H1 (cell line): ENCODE measurements around the gene TRAF1. TPM values are rescaled to one million over a fixed set of nuclear protein-coding genes. Genes with fewer than 3 reads are reported as not detected.

Experiments used
- CTCF ChIA-PET: fragments of 300-600 bp; sonication (Branson Sonifier 250); formaldehyde crosslinking; loops from one replicate; lab custom pipeline; 2021; ENCODE audit not compliant: partially characterized antibody; lab: Charles Lee
- POLR2A ChIA-PET: fragments of 300-600 bp; sonication (Branson Sonifier 250); formaldehyde crosslinking; loops from one replicate; lab custom pipeline; 2021; ENCODE audit warnings: inconsistent platforms; ENCODE audit not compliant: partially characterized antibody; lab: Charles Lee
- DNase-seq, 2 experiments: peaks; one replicate each; pipeline versions ENCODE4 v3.0.0 to v3.0.0-alpha.2; 2010 to 2022; ENCODE audit warnings: low spot score in 2 of 2, low read depth in 1 of 2, mixed read lengths in 1 of 2
- FAIRE-seq: peaks from 2 replicates; lab custom pipeline; 2011; peaks lifted over from hg19 to GRCh38; lab: Jason Lieb, UNC
- H2AFZ ChIP-seq: 2 replicates; pipeline ENCODE4 v1.8.1; 2012; ENCODE audit warnings: low read length, inconsistent platforms
- H2AK5ac ChIP-seq: 2 replicates; pipeline ENCODE4 v1.6.1; 2013; ENCODE audit warnings: low read depth, low read length
- H2BK120ac ChIP-seq: replicated peaks from 2 replicates; pipeline ENCODE3; 2013; ENCODE audit warnings: low read depth, low read length, inconsistent platforms
- H2BK12ac ChIP-seq: 2 replicates; pipeline ENCODE4 v1.6.1; 2013; ENCODE audit warnings: low read depth, low read length
- H2BK15ac ChIP-seq: 2 replicates; pipeline ENCODE4 v1.6.1; 2013; ENCODE audit warnings: low read length
- H2BK20ac ChIP-seq: 2 replicates; pipeline ENCODE4 v1.6.1; 2013; ENCODE audit warnings: low read length
- H2BK5ac ChIP-seq: 2 replicates; pipeline ENCODE4 v1.6.1; 2013; ENCODE audit warnings: low read depth, low read length
- H3K14ac ChIP-seq: 2 replicates; pipeline ENCODE4 v1.6.1; 2013; ENCODE audit warnings: inconsistent platforms; ENCODE audit not compliant: insufficient read length
- H3K18ac ChIP-seq: 2 replicates; pipeline ENCODE4 v1.6.1; 2013; ENCODE audit warnings: low read length; ENCODE audit errors: extremely low read depth
- H3K23ac ChIP-seq: 2 replicates; pipeline ENCODE4 v1.6.1; 2013; ENCODE audit warnings: inconsistent platforms; ENCODE audit not compliant: insufficient read length
- H3K23me2 ChIP-seq: 2 replicates; pipeline ENCODE4 v1.6.1; 2013; ENCODE audit warnings: low read depth, low read length
- H3K27ac ChIP-seq: 2 replicates; pipeline ENCODE4 v1.6.1; 2011; ENCODE audit warnings: low read depth, low read length, inconsistent platforms
- H3K27me3 ChIP-seq, 4 experiments: replicated peaks in 1 of 4; 1 replicate in 1 of 4; 2 replicates in 3 of 4; pipeline versions ENCODE4 v1.6.1 to v1.8.1; 2011 to 2013; ENCODE audit warnings: low read length in 3 of 4, mild to moderate bottlenecking in 3 of 4, inconsistent platforms in 2 of 4, mixed read lengths in 2 of 4, moderate library complexity in 1 of 4; ENCODE audit not compliant: control insufficient read depth in 3 of 4, insufficient read depth in 3 of 4; ENCODE audit errors: extremely low read depth in 1 of 4
- H3K36me3 ChIP-seq, 4 experiments: 2 replicates each; pipeline versions ENCODE4 v1.6.1 to v1.8.1; 2011 to 2013; ENCODE audit warnings: mild to moderate bottlenecking in 4 of 4, low read length in 3 of 4, moderate library complexity in 2 of 4, control low read depth in 1 of 4, inconsistent platforms in 1 of 4; ENCODE audit not compliant: insufficient read depth in 4 of 4, control insufficient read depth in 2 of 4
- H3K4ac ChIP-seq: replicated peaks from 2 replicates; pipeline ENCODE3; 2013; ENCODE audit warnings: low read length, low read depth, mixed read lengths, inconsistent platforms; ENCODE audit not compliant: insufficient read length
- H3K4me1 ChIP-seq, 4 experiments: replicated peaks in 1 of 4; 1 replicate in 1 of 4; 2 replicates in 3 of 4; pipeline versions ENCODE4 v1.6.1 to v1.8.1; 2011 to 2013; ENCODE audit warnings: low read length in 3 of 4, inconsistent platforms in 2 of 4, mixed read lengths in 1 of 4; ENCODE audit not compliant: insufficient read depth in 4 of 4, control insufficient read depth in 3 of 4
- H3K4me2 ChIP-seq, 2 experiments: 2 replicates each; pipeline versions ENCODE4 v1.6.1 to v1.8.1; 2011 to 2013; ENCODE audit warnings: low read depth in 2 of 2, low read length in 2 of 2, control low read depth in 1 of 2, inconsistent platforms in 1 of 2, mild to moderate bottlenecking in 1 of 2; ENCODE audit not compliant: insufficient read depth in 1 of 2
- H3K4me3 ChIP-seq, 4 experiments: fragments of 200-600, 300-600 bp in 1 of 4; sonication (generic), shearing (Covaris generic), sonication (Bioruptor Twin) in 1 of 4; 2 replicates each; pipeline versions ENCODE4 v1.5.1 to v1.8.1; 2011 to 2016; ENCODE audit warnings: low read length in 4 of 4, low read depth in 3 of 4, control low read depth in 2 of 4, inconsistent platforms in 2 of 4, mild to moderate bottlenecking in 2 of 4, mixed read lengths in 1 of 4, moderate library complexity in 1 of 4; ENCODE audit not compliant: insufficient read depth in 2 of 4; ENCODE audit errors: extremely low read depth in 1 of 4
- H3K56ac ChIP-seq: replicated peaks from 2 replicates; pipeline ENCODE3; 2013; ENCODE audit warnings: low read depth, mild to moderate bottlenecking, mixed read lengths, low read length, inconsistent platforms; ENCODE audit not compliant: insufficient read length
- H3K79me1 ChIP-seq: 2 replicates; pipeline ENCODE4 v1.6.1; 2013; ENCODE audit warnings: low read depth, low read length, control low read depth
- H3K79me2 ChIP-seq, 2 experiments: 2 replicates each; pipeline versions ENCODE4 v1.6.1 to v1.8.1; 2012 to 2013; ENCODE audit warnings: low read length in 2 of 2, mild to moderate bottlenecking in 2 of 2, inconsistent platforms in 1 of 2; ENCODE audit not compliant: insufficient read depth in 2 of 2, control insufficient read depth in 1 of 2
- H3K9ac ChIP-seq, 4 experiments: replicated peaks in 1 of 4; 1 replicate in 1 of 4; 2 replicates in 3 of 4; pipeline versions ENCODE4 v1.6.1 to v1.8.1; 2011 to 2013; ENCODE audit warnings: low read depth in 3 of 4, low read length in 3 of 4, control low read depth in 2 of 4, mild to moderate bottlenecking in 2 of 4, moderate library complexity in 2 of 4, inconsistent platforms in 1 of 4; ENCODE audit errors: extremely low read depth in 1 of 4
- H3K9me3 ChIP-seq, 2 experiments: 2 replicates each; pipeline versions ENCODE4 v1.6.1 to v1.8.1; 2012 to 2013; ENCODE audit warnings: mild to moderate bottlenecking in 2 of 2, moderate library complexity in 2 of 2, control low read depth in 1 of 2, inconsistent platforms in 1 of 2, low read depth in 1 of 2, low read length in 1 of 2, mixed read lengths in 1 of 2; ENCODE audit not compliant: insufficient read depth in 2 of 2
- H4K20me1 ChIP-seq, 2 experiments: replicated peaks in 1 of 2; 2 replicates each; pipeline versions ENCODE3 to v1.8.1; 2011 to 2013; ENCODE audit warnings: inconsistent platforms in 2 of 2, low read length in 2 of 2, mild to moderate bottlenecking in 1 of 2; ENCODE audit not compliant: insufficient read depth in 2 of 2, control insufficient read depth in 1 of 2
- H4K5ac ChIP-seq: 2 replicates; pipeline ENCODE4 v1.6.1; 2013; ENCODE audit warnings: low read length, low read depth, mixed read lengths, inconsistent platforms; ENCODE audit not compliant: insufficient read length
- H4K8ac ChIP-seq: 2 replicates; pipeline ENCODE4 v1.8.0; 2013; ENCODE audit warnings: mild to moderate bottlenecking, moderate library complexity, low read length, inconsistent platforms; ENCODE audit not compliant: insufficient read depth; ENCODE audit errors: extremely low read depth
- H4K91ac ChIP-seq: replicated peaks from 2 replicates; pipeline ENCODE3; 2013; ENCODE audit warnings: low read length, mixed read lengths, inconsistent platforms; ENCODE audit not compliant: insufficient read length
- EP300 ChIP-seq, 2 experiments: IDR thresholded peaks; 1 replicate in 1 of 2; 2 replicates in 1 of 2; pipeline ENCODE4 v1.6.1; 2011 to 2012; ENCODE audit warnings: low read depth in 2 of 2, low read length in 2 of 2, mild to moderate bottlenecking in 2 of 2, borderline replicate concordance in 1 of 2, inconsistent platforms in 1 of 2, moderate library complexity in 1 of 2
- RNF2 ChIP-seq: fragments of 200-900, 300-1000 bp; sonication (generic); IDR thresholded peaks from 2 replicates; pipeline ENCODE4 v1.7.1; 2016; ENCODE audit warnings: borderline replicate concordance, low read depth, mild to moderate bottlenecking, antibody characterized with exemption, low read length; ENCODE audit not compliant: poor library complexity, severe bottlenecking; ENCODE audit errors: missing control alignments
- SP1 ChIP-seq: IDR thresholded peaks from 2 replicates; pipeline ENCODE4 v1.6.1; 2011; ENCODE audit warnings: low read depth, low read length
- TAF1 ChIP-seq: IDR thresholded peaks from 2 replicates; pipeline ENCODE4 v1.6.1; 2011; ENCODE audit warnings: mild to moderate bottlenecking, low read depth, low read length
- WGBS, 2 experiments: shearing (Covaris generic) in 1 of 2; methylation state at CpG; one replicate each; pipeline versions ENCODE4 v1.1.6 to v1.1.7; 2013 to 2015; ENCODE audit warnings: low lambda C conversion rate in 2 of 2, mixed read lengths in 2 of 2, inconsistent platforms in 1 of 2, low coverage in 1 of 2, missing lambda C conversion rate in 1 of 2; ENCODE audit not compliant: insufficient replicate concordance in 2 of 2, insufficient coverage in 1 of 2, insufficient read length in 1 of 2; ENCODE audit errors: extremely low coverage in 1 of 2, missing lambda C conversion rate in 1 of 2; 5-methylcytosine and 5-hydroxymethylcytosine counted together
- polyA plus RNA-seq, 7 experiments: library from polyadenylated mRNA; depleted of rRNA in 3 of 7; stranded (reverse) in 5 of 7; unstranded in 2 of 7; fragments of >200 nt in 5 of 7; fragments of 200-250 nt in 2 of 7; gene quantifications; 1 replicate in 5 of 7; 2 replicates in 1 of 7; 4 replicates in 1 of 7; pipeline versions ENCODE4 v1.2.1 to v1.2.3, GENCODE V29; 2011 to 2013; ENCODE audit warnings: missing spikeins in 2 of 7, mixed read lengths in 2 of 7
- total RNA-seq: library from RNA; stranded (reverse); fragmentation: NEBNext Ultra II Directional; extraction: Animal tissue kit (Norgen Biotek cat#: 25700); gene quantifications from 2 replicates; pipeline ENCODE4 v1.2.1, GENCODE V29; 2021

Gene TRAF1
- total and polyA plus RNA-seq, 2 of the 8 experiments (the other 6 are each of a cell fraction or from before 2014, with no cell fraction given): 1.6 to 3.2 TPM

GRCh38 chr9:120904061-120904977, 22.3 kb downstream of the TRAF1 start:
- no peak overlapping the region for H3K23ac ChIP-seq
- H3K4ac ChIP-seq: no peak overlapping the region
- H4K20me1 ChIP-seq: no peaks in the 10 kb centered on the region
- H3K9me3 ChIP-seq: no peaks in the 10 kb centered on the region
- no peaks in the 10 kb centered on the region; a peak in 1 of 7 replicates for H3K4me1 ChIP-seq
- no peak overlapping the region for H2BK12ac ChIP-seq
- H3K9ac ChIP-seq: no peak overlapping the region
- no peak overlapping the region for H2AFZ ChIP-seq
- no peak overlapping the region for H2BK5ac ChIP-seq
- ChIA-PET POLR2A (interaction anchor here (1.3 to 1.4 kb wide), 4 partner anchors 8 to 14 kb away, joined by 3 to 4 read pairs (median 4); no protein-coding TSS in a partner anchor), CTCF (interaction anchor here (1.1 to 10.7 kb wide), 5 partner anchors 6 to 33 kb away, joined by 3 to 71 read pairs (median 5); no protein-coding TSS in a partner anchor)
- H3K79me1 ChIP-seq: no peaks in the 10 kb centered on the region
- no peak overlapping the region for H3K4me2 ChIP-seq
- no peak overlapping the region for H2BK15ac ChIP-seq
- H3K4me3 ChIP-seq: no peak overlapping the region
- H4K5ac ChIP-seq: no peak overlapping the region
- no peaks in the 10 kb centered on the region for H3K79me2 ChIP-seq
- no peak overlapping the region for H3K14ac ChIP-seq
- H4K91ac ChIP-seq: no peak overlapping the region
- no peaks in the 10 kb centered on the region; the same call in 1 of the 2 replicates for H3K23me2 ChIP-seq
- H3K27ac ChIP-seq: no peak overlapping the region
- 88% methylated on average over 16 of the region's 16 CpGs; no CpG with 5 or more reads in 1 of the 2 experiments for WGBS, 2 experiments
- no peak overlapping the region for H4K8ac ChIP-seq
- H2AK5ac ChIP-seq: no peak overlapping the region
- no peak for FAIRE-seq
- H3K27me3 ChIP-seq: no peaks in the 10 kb centered on the region
- no peak overlapping the region for H2BK120ac ChIP-seq
- no peak overlapping the region for H2BK20ac ChIP-seq
- no peak overlapping the region for H3K18ac ChIP-seq
- TF ChIP-seq TAF1: no peak
- TF ChIP-seq RNF2: no peak
- TF ChIP-seq SP1: no peak
- no peak for TF ChIP-seq EP300 (IDR thresholded peaks at IDR 0.05; ENCODE audit: borderline replicate concordance in 1 of 2, low read depth in 2 of 2, low read length in 2 of 2)
- H3K36me3 ChIP-seq: no peaks in the 10 kb centered on the region
- DNase-seq: no peak
- H3K56ac ChIP-seq: no peak overlapping the region
